NT2/D1 (cell line): ENCODE measurements around the gene ELP4.

Source experiments
- DNase-seq: peaks from one replicate; pipeline ENCODE4 v3.0.0-alpha.2; 2011; ENCODE audit warnings: low read depth, low spot score
- H3K27me3 ChIP-seq: 2 replicates; pipeline ENCODE4 v1.6.0; 2011; ENCODE audit warnings: mild to moderate bottlenecking; ENCODE audit not compliant: insufficient read length, insufficient read depth
- H3K36me3 ChIP-seq: 2 replicates; pipeline ENCODE4 v1.6.1; 2011; ENCODE audit warnings: mild to moderate bottlenecking, low read length, mixed read lengths; ENCODE audit not compliant: insufficient read depth, insufficient read length
- H3K4me1 ChIP-seq: 2 replicates; pipeline ENCODE4 v1.5.1; 2011; ENCODE audit not compliant: insufficient read depth, insufficient read length
- H3K4me3 ChIP-seq: 2 replicates; pipeline ENCODE4 v1.5.1; 2011; ENCODE audit warnings: low read depth; ENCODE audit not compliant: insufficient read length
- H3K9ac ChIP-seq: 2 replicates; pipeline ENCODE4 v1.6.0; 2011; ENCODE audit warnings: low read depth; ENCODE audit not compliant: insufficient read length
- H3K9me3 ChIP-seq: 2 replicates; pipeline ENCODE4 v1.5.1; 2011; ENCODE audit warnings: mild to moderate bottlenecking, low read length; ENCODE audit not compliant: insufficient read depth
- SUZ12 ChIP-seq: IDR thresholded peaks from 2 replicates; pipeline ENCODE4 v1.6.1; 2011; ENCODE audit not compliant: insufficient read length, insufficient read depth; ENCODE audit errors: extremely low read depth
- YY1 ChIP-seq: IDR thresholded peaks from 2 replicates; pipeline ENCODE4 v1.6.1; 2011; ENCODE audit not compliant: insufficient read length, insufficient read depth
- ZNF274 ChIP-seq: IDR thresholded peaks from 2 replicates; pipeline ENCODE4 v1.6.1; 2011; ENCODE audit warnings: mild to moderate bottlenecking, low read depth, low read length

ELP4 gene

DNA sequence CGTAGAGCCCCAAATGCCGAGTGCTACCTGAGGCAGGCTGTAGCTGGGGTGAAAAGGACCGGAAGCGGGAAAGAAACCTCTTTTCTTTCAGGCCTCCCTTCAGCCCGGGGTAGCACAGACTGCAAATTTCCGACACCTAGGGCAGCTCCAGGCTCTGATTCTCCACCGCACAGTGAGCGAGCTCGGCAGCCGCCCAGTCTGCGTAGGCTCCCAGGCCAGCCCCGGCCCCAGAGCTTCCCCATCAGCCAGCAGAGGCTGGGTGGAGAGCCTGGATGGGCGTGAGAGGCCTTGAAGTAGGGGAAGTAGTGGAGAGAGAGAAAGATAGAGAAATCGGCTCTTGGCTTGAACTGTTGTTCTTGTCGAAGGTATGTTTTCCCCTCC, 310.9 kb downstream of the ELP4 start:
- Histone ChIP-seq H3K27me3 (peaks cover 100% of the 10 kb centered on the region), H3K4me1 (peaks cover 14% of the 10 kb centered on the region), H3K36me3 (no peaks in the 10 kb centered on the region), H3K9me3 (no peaks in the 10 kb centered on the region), H3K4me3 (peak overlapping the region; percentile 11), H3K9ac (peak overlapping the region; percentile 10)
- TF ChIP-seq SUZ12 (peak; percentile 36), YY1 (no peak)
- DNase-seq: no peak

DNA sequence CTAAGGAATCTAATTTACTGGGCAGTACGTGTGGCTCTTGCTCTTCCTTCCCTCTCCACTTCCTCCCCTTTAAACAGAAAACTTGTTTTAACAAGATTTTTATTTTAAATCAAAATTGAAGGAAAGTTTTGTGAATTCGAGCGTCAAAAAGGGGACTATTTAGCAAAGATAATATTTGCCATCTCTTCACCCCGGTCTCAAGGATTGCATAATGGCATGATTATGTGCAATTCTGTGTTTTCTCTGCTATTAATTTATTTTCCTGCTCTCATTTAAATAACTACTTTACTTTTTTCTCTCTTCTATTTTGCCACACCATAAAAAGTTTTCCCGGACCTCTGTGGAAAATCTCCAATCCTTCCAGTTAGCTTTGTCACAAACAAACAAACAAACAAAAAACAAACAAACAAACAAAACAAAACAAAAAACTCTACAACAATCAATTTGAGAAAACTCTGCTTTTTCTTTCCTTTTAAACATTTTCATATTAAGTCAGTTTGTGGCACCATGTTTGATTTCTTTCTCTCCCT, 311.7 kb downstream of the ELP4 start:
- no peaks in the 10 kb centered on the region for H3K36me3 ChIP-seq
- no peaks in the 10 kb centered on the region for H3K9me3 ChIP-seq
- no peak overlapping the region for H3K4me3 ChIP-seq
- H3K9ac ChIP-seq: no peak overlapping the region
- no peak for DNase-seq
- peaks cover 14% of the 10 kb centered on the region for H3K4me1 ChIP-seq
- no peak for TF ChIP-seq SUZ12
- no peak for TF ChIP-seq ZNF274
- peaks cover 100% of the 10 kb centered on the region for H3K27me3 ChIP-seq

DNA sequence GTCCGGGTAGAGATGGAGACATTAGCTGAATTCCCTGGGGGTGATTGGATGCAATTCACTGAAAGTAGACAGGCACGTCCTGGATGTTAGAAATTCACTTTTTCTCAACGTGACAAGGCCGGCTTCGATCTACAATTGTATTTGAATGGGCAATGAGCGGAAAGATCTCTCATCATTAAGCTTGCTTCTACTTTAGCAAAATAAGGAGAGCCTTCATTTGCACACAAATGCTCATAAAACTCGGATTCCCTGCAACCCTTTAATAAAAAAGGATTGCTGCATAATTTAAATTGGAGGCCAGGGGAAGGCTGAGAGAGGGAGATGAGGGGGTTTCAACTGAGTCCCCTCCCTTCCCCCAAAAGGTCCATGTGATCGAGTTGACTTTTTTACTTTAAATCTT, 312.2 kb downstream of the ELP4 start:
- H3K4me3 ChIP-seq: no peak overlapping the region
- peaks cover 100% of the 10 kb centered on the region for H3K27me3 ChIP-seq
- DNase-seq: no peak
- no peaks in the 10 kb centered on the region for H3K36me3 ChIP-seq
- H3K4me1 ChIP-seq: peaks cover 14% of the 10 kb centered on the region
- TF ChIP-seq SUZ12 (peak; percentile 14), ZNF274 (no peak)
- no peak overlapping the region for H3K9ac ChIP-seq
- no peaks in the 10 kb centered on the region for H3K9me3 ChIP-seq

DNA sequence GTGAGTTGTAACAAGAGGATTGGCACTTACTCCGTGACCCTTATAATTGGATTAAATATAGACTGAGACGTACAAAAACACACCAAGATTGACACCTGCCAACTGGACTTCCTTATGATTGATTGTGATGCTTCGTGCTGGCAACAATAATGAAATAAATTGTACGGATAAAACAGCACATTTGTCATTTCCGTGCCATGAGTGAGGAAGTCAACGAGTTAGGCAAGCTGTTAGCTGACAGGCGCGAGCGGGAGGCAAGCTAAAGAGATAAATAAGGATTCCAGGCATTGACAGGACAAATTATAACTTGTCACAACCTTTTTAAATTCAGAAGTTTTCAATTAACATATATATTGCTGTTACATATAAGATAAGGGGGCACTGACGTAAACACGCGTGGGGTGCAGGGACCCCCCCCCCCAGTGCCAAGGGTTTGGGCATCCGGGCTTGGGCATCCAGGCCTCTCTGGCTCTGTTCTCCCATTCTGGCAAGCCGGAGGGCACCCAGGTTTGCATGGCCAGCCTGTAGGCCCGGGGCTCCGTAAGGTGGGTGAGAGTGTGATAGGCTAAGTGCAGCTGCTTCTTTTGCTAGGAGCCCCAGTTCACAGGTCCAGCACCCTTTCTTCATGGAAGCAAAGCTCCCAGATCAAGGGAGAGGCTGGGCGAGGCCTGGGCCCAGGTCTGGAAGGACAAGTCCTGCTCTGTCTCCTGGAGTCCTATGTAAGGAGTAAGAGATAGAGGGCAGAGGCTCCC, 312.8 kb downstream of the ELP4 start:
- Histone ChIP-seq H3K27me3 (peaks cover 100% of the 10 kb centered on the region), H3K9me3 (no peaks in the 10 kb centered on the region), H3K36me3 (no peaks in the 10 kb centered on the region), H3K4me1 (peaks cover 11% of the 10 kb centered on the region), H3K9ac (no peak overlapping the region), H3K4me3 (no peak overlapping the region)
- no peak for TF ChIP-seq ZNF274
- no peak for TF ChIP-seq SUZ12
- TF ChIP-seq YY1: no peak
- DNase-seq: no peak

DNA sequence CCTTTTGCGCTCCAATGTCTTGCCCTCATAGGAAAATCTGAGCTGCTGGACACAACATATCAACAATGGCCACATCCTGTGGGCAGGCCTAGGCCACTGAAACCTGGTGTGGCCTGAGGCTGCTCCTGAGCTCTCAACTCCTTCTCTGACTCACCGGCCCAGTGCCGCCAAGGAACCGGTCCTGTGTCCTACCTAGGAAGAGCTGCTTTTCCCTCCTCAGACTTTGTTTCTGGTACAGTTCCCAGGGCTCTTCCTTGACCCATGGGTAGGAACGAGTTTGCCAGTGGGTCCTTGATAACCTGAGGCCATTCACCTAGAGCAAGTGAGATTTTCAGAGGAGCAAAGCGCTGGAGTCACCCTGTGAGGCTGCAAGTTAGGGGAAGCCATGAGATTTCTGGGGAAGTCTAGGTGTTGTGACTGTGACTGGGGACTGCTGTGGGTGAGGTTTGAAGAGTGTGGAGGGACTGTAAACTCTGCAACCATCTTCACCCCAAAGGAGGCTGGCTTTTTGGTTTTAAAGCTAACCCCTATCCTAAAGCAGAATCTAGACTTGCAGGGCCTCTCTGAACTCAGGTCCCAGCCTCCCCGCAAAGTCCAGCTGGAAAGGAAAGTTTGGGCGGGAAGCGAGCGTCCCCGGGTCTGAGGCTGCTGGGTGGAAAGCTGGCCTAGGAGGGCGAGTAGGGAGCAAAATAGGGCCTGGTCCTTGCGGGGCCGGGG, 313.5 kb downstream of the ELP4 start:
- no peak overlapping the region for H3K4me3 ChIP-seq
- no peaks in the 10 kb centered on the region for H3K9me3 ChIP-seq
- TF ChIP-seq SUZ12 (no peak), YY1 (no peak), ZNF274 (no peak)
- no peaks in the 10 kb centered on the region for H3K36me3 ChIP-seq
- peaks cover 11% of the 10 kb centered on the region for H3K4me1 ChIP-seq
- no peak for DNase-seq
- H3K9ac ChIP-seq: no peak overlapping the region
- H3K27me3 ChIP-seq: peaks cover 100% of the 10 kb centered on the region

DNA sequence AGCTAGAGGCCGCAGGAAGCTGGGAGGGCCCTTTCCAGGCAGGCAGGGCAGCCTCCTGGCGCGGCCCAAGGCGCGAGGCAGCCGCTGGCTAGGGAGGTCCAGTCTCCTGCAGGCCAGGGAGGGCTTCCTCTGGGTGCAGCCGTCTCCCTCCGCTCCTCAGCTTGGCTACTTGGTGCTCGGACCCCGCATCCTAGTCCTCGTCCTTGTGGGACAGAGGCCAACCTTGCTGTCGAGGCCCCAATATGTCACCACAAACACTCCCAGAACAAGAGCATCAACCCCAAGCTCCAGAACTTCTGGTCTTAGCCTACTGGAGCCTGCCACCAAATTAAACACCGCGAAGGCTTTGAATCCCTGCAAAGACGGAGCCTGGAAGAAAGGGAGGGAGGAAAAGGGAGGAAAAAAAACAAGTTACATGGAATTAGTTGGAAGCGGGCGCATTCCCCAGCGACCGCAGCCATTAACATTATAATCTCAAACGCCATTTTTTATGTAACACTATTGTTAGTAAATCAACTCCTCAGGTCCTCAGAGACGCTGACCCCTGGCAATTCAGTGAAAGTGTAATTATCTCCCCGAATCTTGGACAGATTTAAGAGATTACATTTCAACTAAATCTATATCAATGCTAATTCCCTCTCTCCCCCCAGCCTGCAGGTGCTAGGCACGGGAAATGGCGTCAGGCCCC, 314.2 kb downstream of the ELP4 start:
- peak; percentile 77 for DNase-seq
- TF ChIP-seq ZNF274: no peak
- TF ChIP-seq YY1: no peak
- no peak for TF ChIP-seq SUZ12
- H3K27me3 ChIP-seq: peaks cover 100% of the 10 kb centered on the region
- no peaks in the 10 kb centered on the region for H3K36me3 ChIP-seq
- no peak overlapping the region for H3K4me3 ChIP-seq
- no peak overlapping the region for H3K9ac ChIP-seq
- peaks cover 11% of the 10 kb centered on the region for H3K4me1 ChIP-seq
- no peaks in the 10 kb centered on the region for H3K9me3 ChIP-seq

DNA sequence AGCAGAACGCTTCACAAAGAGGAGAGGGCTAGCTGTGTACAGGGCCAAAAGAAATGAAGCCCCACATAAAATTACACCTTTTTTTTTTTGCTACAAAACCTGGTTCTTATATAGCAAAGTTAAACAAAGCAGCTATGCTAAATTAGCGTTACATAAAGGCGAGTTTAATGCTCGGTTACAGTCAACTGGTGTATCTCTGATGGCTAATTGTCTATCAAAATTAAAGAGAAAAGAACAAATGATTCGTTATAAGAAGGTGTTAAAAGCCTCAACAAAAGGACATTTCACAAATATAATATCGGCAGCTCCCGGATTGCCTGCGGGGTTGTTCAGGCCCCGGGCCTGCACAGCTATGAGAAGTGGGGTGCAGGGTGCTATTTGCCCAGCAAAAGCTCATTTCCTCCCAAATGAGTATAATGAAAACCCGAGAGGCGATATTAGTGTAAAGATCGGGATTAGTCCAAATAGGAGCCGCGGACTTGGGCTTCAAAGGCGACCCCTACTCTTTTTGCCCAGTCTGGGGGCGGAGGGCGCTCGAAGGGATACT, 314.8 kb downstream of the ELP4 start:
- Histone ChIP-seq H3K4me1 (peaks cover 8% of the 10 kb centered on the region), H3K27me3 (peaks cover 100% of the 10 kb centered on the region), H3K4me3 (no peak overlapping the region), H3K9ac (no peak overlapping the region), H3K36me3 (no peaks in the 10 kb centered on the region), H3K9me3 (no peaks in the 10 kb centered on the region)
- DNase-seq: no peak
- TF ChIP-seq SUZ12 (no peak), YY1 (no peak), ZNF274 (no peak)
